GM23338 (cell line): ENCODE results near the gene TBX18. TPM values are rescaled to one million over a fixed set of nuclear protein-coding genes. Genes with fewer than 3 reads are reported as not detected.

Experiments used
- ATAC-seq: fragments of 200-7000 bp; cut with Tn5 transposase; 3 replicates; pipeline ENCODE4 v1.9.1; 2020
- DNase-seq: peaks from one replicate; pipeline ENCODE4 v3.0.0-alpha.2; 2015; ENCODE audit warnings: low spot score
- H2AFZ ChIP-seq: fragments of 200-600 bp; sonication (generic); 2 replicates; pipeline ENCODE4 v1.8.0; 2016; ENCODE audit warnings: antibody characterized with exemption, mild to moderate bottlenecking, moderate library complexity
- H3F3A ChIP-seq: fragments of 200-600 bp; sonication (generic); replicated peaks from 2 replicates; pipeline ENCODE4 v1.8.0; 2017; ENCODE audit warnings: antibody characterized with exemption, mixed run types, low read depth
- H3K27ac ChIP-seq: fragments of 200-600 bp; sonication (generic); 2 replicates; pipeline ENCODE4 v1.6.1; 2016; ENCODE audit warnings: low read depth
- H3K27me3 ChIP-seq: fragments of 200-600 bp; sonication (generic); 2 replicates; pipeline ENCODE4 v1.8.0; 2016; ENCODE audit warnings: mild to moderate bottlenecking, mixed run types, moderate library complexity; ENCODE audit not compliant: insufficient read depth
- H3K36me3 ChIP-seq: fragments of 200-600 bp; sonication (generic); 2 replicates; pipeline ENCODE4 v1.8.0; 2016; ENCODE audit warnings: mild to moderate bottlenecking; ENCODE audit not compliant: insufficient read depth
- H3K4me1 ChIP-seq: fragments of 200-600 bp; sonication (generic); 2 replicates; pipeline ENCODE4 v1.8.0; 2016; ENCODE audit warnings: mild to moderate bottlenecking, moderate library complexity; ENCODE audit not compliant: insufficient read depth
- H3K4me2 ChIP-seq: fragments of 200-600 bp; sonication (generic); 2 replicates; pipeline ENCODE4 v1.7.1; 2017; ENCODE audit warnings: mixed run types
- H3K4me3 ChIP-seq: fragments of 200-600 bp; sonication (generic); 2 replicates; pipeline ENCODE4 v1.6.1; 2016; ENCODE audit warnings: mixed run types
- H3K79me2 ChIP-seq: fragments of 200-600 bp; sonication (generic); replicated peaks from 2 replicates; pipeline ENCODE4 v1.8.0; 2017; ENCODE audit warnings: mild to moderate bottlenecking; ENCODE audit not compliant: insufficient read depth
- H3K9me2 ChIP-seq: fragments of 200-600 bp; sonication (generic); 2 replicates; pipeline ENCODE4 v1.8.0; 2017; ENCODE audit not compliant: insufficient read depth
- H4K20me1 ChIP-seq: fragments of 200-600 bp; sonication (generic); replicated peaks from 2 replicates; pipeline ENCODE4 v1.8.0; 2017; ENCODE audit warnings: mild to moderate bottlenecking; ENCODE audit not compliant: insufficient read depth
- H3K27ac Mint-ChIP-seq: 2 replicates; pipeline ENCODE4 v1.8.0; 2020; ENCODE audit warnings: inconsistent platforms, mild to moderate bottlenecking, moderate library complexity, mixed read lengths
- H3K27me3 Mint-ChIP-seq: 3 replicates; pipeline ENCODE4 v1.8.0; 2022; ENCODE audit warnings: low read depth, mild to moderate bottlenecking, moderate library complexity, mixed read lengths, inconsistent platforms; ENCODE audit not compliant: insufficient read depth, poor library complexity
- H3K36me3 Mint-ChIP-seq: 3 replicates; pipeline ENCODE4 v1.8.0; 2021; ENCODE audit warnings: low read depth, mild to moderate bottlenecking, inconsistent platforms, moderate library complexity, mixed read lengths
- H3K4me1 Mint-ChIP-seq: 3 replicates; pipeline ENCODE4 v1.8.0; 2020; ENCODE audit warnings: mild to moderate bottlenecking, inconsistent platforms, mixed read lengths
- H3K4me3 Mint-ChIP-seq: 3 replicates; pipeline ENCODE4 v1.8.0; 2021; ENCODE audit warnings: moderate library complexity, mild to moderate bottlenecking, inconsistent platforms, mixed read lengths
- H3K9me3 Mint-ChIP-seq: 3 replicates; pipeline ENCODE4 v1.8.0; 2020; ENCODE audit warnings: moderate library complexity, mild to moderate bottlenecking, inconsistent platforms, mixed read lengths
- CREB1 ChIP-seq: fragments of 250-450 bp; sonication (Bioruptor Pico); IDR thresholded peaks from 2 replicates; pipeline ENCODE4 v1.5.0; 2020; ENCODE audit warnings: low read depth, mild to moderate bottlenecking, moderate library complexity
- EZH2phosphoT487 ChIP-seq: fragments of 200-600 bp; sonication (generic); IDR thresholded peaks from one replicate; pipeline ENCODE4 v1.8.1; 2018; ENCODE audit warnings: antibody characterized with exemption; ENCODE audit not compliant: unreplicated experiment
- JUNB ChIP-seq: IDR thresholded peaks from one replicate; pipeline ENCODE4 v1.6.1; 2016; ENCODE audit warnings: antibody characterized with exemption; ENCODE audit not compliant: unreplicated experiment
- NANOG ChIP-seq: IDR thresholded peaks from 2 replicates; pipeline ENCODE4 v1.6.1; 2016; ENCODE audit warnings: antibody characterized with exemption, borderline replicate concordance
- POLR2AphosphoS5 ChIP-seq: IDR thresholded peaks from 2 replicates; pipeline ENCODE4 v1.6.1; 2016; ENCODE audit warnings: antibody characterized with exemption, low read depth
- STAT1 ChIP-seq: IDR thresholded peaks from one replicate; pipeline ENCODE4 v1.6.1; 2016; ENCODE audit warnings: antibody characterized with exemption; ENCODE audit not compliant: unreplicated experiment
- ZNF114 ChIP-seq: fragments of 250-450 bp; sonication (Bioruptor Pico); IDR thresholded peaks from 2 replicates; pipeline ENCODE4 v1.5.0; 2020; ENCODE audit warnings: mild to moderate bottlenecking, moderate library complexity
- ZNF331 ChIP-seq: fragments of 250-450 bp; sonication (Bioruptor Pico); IDR thresholded peaks from 2 replicates; pipeline ENCODE4 v1.5.0; 2020; ENCODE audit warnings: low read depth, mild to moderate bottlenecking, moderate library complexity
- polyA plus RNA-seq: library from polyadenylated mRNA; unstranded; fragments of >200 nt; fragmentation: Nextera tagmentation; extraction: Ambion mirVana; gene quantifications from 2 replicates; pipeline ENCODE4 v1.2.1, GENCODE V29; 2016
- total RNA-seq: library from RNA; depleted of rRNA; stranded (reverse); fragments of >200 nt; shearing (Covaris generic); gene quantifications from 2 replicates; pipeline ENCODE4 v1.2.3, GENCODE V29; 2014
- TF ChIP-seq, protein P1 (sequence below), 2 experiments: fragments of 200-600 bp in 1 of 2; sonication (generic) in 1 of 2; conservative IDR thresholded peaks; 2 replicates each; pipeline versions ENCODE4 v1.5.1 to v1.6.1; 2016 to 2017; ENCODE audit warnings: antibody characterized with exemption in 2 of 2, low read depth in 2 of 2, mild to moderate bottlenecking in 2 of 2, moderate library complexity in 1 of 2
- TF ChIP-seq, protein P2 (sequence below): IDR thresholded peaks from 2 replicates; pipeline ENCODE4 v1.6.1; 2016; ENCODE audit warnings: antibody characterized with exemption
- TF ChIP-seq, protein P3 (sequence below): IDR thresholded peaks from one replicate; pipeline ENCODE4 v1.6.1; 2018; ENCODE audit warnings: antibody characterized with exemption; ENCODE audit not compliant: unreplicated experiment
- TF ChIP-seq, protein P4 (sequence below): fragments of 250-450 bp; sonication (Bioruptor Pico); IDR thresholded peaks from 2 replicates; pipeline ENCODE4 v1.5.0; 2020; ENCODE audit warnings: mild to moderate bottlenecking, moderate library complexity

The TBX18 gene
- total and polyA plus RNA-seq, 2 experiments from 2014 or later: 0.03 TPM; not detected in 1

DNA sequence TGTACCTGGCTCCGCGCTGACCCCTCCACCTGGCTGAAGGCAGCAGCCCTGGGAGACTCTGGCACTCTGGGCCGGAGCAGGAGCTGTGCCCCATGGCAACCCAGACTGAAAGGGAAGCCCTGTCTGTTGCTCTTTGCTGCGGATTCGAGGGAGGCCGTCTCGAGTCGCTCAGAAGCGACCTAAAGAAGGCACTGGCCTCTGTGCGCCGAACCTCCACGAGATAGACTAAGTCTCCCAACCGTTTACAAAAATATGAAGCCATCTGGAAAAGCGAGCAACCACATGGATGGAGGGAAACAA, 10.5 kb upstream of the TBX18 start (continued):
- no peak for TF ChIP-seq ZNF331 (CRISPR knock-in tag)

DNA sequence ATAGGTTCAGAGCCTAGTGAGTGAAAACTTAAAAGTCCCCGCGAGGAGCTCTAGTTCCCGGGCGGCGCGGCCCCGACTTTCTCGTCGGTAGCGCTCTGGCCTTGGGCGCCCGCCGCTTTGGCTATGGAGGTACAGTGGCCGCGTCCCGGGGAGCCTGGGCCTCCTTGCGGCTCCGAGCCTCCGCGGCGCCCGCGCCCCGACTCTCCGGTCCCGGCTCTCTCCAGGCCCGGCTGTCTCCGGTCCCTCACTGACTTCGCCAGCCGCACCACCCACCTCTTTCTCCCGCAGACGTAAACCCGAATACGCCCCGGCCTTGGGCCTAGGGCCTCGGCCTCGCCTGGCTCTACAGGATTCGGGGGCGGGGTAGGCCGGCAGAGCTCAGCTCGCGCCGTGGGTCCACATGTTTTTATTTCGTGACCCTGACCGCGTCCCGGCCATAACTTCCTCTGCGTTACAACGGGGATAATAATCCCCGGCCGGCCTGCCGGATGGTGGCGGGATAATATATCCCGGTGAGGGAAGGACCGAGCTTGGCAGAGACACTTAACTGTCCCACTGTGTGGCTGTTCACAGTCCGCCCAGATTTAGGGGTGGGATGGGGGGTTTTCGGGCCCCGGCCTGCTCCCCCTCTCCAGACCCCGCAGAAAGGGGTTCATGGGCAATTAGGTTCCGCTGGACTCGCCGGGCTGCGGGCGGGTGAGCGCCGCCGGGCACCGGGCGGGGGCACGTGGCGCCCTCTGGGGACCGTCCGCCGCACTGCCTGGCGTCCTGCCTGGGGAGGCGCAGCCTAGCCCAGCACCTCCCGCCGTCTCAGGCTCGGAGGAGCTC, 10.0 kb upstream of the TBX18 start:
- peaks cover 8% of the 10 kb centered on the region; the same call in 2 of the 3 replicates for H3K9me3 Mint-ChIP-seq
- DNase-seq (peak; percentile 86), ATAC-seq (peak; percentile 90)
- no peaks in the 10 kb centered on the region for H3K36me3 ChIP-seq
- H3K4me1 ChIP-seq: peaks cover 7% of the 10 kb centered on the region
- H3K27me3 ChIP-seq: peaks cover 94% of the 10 kb centered on the region
- no peaks in the 10 kb centered on the region for H3K79me2 ChIP-seq
- no peak overlapping the region for H3K27ac ChIP-seq
- peak overlapping the region; percentile 76 for H3K4me3 ChIP-seq
- peak overlapping the region; percentile 76 for H3K4me3 Mint-ChIP-seq
- H3F3A ChIP-seq: no peaks in the 10 kb centered on the region; the same call in 1 of the 2 replicates
- H3K27ac Mint-ChIP-seq: no peak overlapping the region
- peaks cover 18% of the 10 kb centered on the region for H3K4me1 Mint-ChIP-seq
- peak overlapping the region; percentile 93 for H3K4me2 ChIP-seq
- H3K9me2 ChIP-seq: no peaks in the 10 kb centered on the region
- peaks cover 20% of the 10 kb centered on the region for H4K20me1 ChIP-seq
- H3K27me3 Mint-ChIP-seq: peaks cover 74% of the 10 kb centered on the region
- H3K36me3 Mint-ChIP-seq: no peaks in the 10 kb centered on the region
- peak overlapping the region; percentile 99 for H2AFZ ChIP-seq
- TF ChIP-seq, protein P1, sequence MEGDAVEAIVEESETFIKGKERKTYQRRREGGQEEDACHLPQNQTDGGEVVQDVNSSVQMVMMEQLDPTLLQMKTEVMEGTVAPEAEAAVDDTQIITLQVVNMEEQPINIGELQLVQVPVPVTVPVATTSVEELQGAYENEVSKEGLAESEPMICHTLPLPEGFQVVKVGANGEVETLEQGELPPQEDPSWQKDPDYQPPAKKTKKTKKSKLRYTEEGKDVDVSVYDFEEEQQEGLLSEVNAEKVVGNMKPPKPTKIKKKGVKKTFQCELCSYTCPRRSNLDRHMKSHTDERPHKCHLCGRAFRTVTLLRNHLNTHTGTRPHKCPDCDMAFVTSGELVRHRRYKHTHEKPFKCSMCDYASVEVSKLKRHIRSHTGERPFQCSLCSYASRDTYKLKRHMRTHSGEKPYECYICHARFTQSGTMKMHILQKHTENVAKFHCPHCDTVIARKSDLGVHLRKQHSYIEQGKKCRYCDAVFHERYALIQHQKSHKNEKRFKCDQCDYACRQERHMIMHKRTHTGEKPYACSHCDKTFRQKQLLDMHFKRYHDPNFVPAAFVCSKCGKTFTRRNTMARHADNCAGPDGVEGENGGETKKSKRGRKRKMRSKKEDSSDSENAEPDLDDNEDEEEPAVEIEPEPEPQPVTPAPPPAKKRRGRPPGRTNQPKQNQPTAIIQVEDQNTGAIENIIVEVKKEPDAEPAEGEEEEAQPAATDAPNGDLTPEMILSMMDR (conservative IDR thresholded peaks at IDR 0.05; ENCODE audit: low read depth in 2 of 2): peak; percentile 63 to 77
- TF ChIP-seq, protein P2, sequence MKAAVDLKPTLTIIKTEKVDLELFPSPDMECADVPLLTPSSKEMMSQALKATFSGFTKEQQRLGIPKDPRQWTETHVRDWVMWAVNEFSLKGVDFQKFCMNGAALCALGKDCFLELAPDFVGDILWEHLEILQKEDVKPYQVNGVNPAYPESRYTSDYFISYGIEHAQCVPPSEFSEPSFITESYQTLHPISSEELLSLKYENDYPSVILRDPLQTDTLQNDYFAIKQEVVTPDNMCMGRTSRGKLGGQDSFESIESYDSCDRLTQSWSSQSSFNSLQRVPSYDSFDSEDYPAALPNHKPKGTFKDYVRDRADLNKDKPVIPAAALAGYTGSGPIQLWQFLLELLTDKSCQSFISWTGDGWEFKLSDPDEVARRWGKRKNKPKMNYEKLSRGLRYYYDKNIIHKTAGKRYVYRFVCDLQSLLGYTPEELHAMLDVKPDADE: no peak
- TF ChIP-seq POLR2AphosphoS5 (no peak), NANOG (no peak), CREB1 (CRISPR knock-in tag) (no peak), ZNF114 (no peak), EZH2phosphoT487 (peak; percentile 85), STAT1 (no peak), JUNB (no peak), ZNF331 (CRISPR knock-in tag) (no peak)
- TF ChIP-seq, protein P3, sequence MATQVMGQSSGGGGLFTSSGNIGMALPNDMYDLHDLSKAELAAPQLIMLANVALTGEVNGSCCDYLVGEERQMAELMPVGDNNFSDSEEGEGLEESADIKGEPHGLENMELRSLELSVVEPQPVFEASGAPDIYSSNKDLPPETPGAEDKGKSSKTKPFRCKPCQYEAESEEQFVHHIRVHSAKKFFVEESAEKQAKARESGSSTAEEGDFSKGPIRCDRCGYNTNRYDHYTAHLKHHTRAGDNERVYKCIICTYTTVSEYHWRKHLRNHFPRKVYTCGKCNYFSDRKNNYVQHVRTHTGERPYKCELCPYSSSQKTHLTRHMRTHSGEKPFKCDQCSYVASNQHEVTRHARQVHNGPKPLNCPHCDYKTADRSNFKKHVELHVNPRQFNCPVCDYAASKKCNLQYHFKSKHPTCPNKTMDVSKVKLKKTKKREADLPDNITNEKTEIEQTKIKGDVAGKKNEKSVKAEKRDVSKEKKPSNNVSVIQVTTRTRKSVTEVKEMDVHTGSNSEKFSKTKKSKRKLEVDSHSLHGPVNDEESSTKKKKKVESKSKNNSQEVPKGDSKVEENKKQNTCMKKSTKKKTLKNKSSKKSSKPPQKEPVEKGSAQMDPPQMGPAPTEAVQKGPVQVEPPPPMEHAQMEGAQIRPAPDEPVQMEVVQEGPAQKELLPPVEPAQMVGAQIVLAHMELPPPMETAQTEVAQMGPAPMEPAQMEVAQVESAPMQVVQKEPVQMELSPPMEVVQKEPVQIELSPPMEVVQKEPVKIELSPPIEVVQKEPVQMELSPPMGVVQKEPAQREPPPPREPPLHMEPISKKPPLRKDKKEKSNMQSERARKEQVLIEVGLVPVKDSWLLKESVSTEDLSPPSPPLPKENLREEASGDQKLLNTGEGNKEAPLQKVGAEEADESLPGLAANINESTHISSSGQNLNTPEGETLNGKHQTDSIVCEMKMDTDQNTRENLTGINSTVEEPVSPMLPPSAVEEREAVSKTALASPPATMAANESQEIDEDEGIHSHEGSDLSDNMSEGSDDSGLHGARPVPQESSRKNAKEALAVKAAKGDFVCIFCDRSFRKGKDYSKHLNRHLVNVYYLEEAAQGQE: no peak
- TF ChIP-seq, protein P4, sequence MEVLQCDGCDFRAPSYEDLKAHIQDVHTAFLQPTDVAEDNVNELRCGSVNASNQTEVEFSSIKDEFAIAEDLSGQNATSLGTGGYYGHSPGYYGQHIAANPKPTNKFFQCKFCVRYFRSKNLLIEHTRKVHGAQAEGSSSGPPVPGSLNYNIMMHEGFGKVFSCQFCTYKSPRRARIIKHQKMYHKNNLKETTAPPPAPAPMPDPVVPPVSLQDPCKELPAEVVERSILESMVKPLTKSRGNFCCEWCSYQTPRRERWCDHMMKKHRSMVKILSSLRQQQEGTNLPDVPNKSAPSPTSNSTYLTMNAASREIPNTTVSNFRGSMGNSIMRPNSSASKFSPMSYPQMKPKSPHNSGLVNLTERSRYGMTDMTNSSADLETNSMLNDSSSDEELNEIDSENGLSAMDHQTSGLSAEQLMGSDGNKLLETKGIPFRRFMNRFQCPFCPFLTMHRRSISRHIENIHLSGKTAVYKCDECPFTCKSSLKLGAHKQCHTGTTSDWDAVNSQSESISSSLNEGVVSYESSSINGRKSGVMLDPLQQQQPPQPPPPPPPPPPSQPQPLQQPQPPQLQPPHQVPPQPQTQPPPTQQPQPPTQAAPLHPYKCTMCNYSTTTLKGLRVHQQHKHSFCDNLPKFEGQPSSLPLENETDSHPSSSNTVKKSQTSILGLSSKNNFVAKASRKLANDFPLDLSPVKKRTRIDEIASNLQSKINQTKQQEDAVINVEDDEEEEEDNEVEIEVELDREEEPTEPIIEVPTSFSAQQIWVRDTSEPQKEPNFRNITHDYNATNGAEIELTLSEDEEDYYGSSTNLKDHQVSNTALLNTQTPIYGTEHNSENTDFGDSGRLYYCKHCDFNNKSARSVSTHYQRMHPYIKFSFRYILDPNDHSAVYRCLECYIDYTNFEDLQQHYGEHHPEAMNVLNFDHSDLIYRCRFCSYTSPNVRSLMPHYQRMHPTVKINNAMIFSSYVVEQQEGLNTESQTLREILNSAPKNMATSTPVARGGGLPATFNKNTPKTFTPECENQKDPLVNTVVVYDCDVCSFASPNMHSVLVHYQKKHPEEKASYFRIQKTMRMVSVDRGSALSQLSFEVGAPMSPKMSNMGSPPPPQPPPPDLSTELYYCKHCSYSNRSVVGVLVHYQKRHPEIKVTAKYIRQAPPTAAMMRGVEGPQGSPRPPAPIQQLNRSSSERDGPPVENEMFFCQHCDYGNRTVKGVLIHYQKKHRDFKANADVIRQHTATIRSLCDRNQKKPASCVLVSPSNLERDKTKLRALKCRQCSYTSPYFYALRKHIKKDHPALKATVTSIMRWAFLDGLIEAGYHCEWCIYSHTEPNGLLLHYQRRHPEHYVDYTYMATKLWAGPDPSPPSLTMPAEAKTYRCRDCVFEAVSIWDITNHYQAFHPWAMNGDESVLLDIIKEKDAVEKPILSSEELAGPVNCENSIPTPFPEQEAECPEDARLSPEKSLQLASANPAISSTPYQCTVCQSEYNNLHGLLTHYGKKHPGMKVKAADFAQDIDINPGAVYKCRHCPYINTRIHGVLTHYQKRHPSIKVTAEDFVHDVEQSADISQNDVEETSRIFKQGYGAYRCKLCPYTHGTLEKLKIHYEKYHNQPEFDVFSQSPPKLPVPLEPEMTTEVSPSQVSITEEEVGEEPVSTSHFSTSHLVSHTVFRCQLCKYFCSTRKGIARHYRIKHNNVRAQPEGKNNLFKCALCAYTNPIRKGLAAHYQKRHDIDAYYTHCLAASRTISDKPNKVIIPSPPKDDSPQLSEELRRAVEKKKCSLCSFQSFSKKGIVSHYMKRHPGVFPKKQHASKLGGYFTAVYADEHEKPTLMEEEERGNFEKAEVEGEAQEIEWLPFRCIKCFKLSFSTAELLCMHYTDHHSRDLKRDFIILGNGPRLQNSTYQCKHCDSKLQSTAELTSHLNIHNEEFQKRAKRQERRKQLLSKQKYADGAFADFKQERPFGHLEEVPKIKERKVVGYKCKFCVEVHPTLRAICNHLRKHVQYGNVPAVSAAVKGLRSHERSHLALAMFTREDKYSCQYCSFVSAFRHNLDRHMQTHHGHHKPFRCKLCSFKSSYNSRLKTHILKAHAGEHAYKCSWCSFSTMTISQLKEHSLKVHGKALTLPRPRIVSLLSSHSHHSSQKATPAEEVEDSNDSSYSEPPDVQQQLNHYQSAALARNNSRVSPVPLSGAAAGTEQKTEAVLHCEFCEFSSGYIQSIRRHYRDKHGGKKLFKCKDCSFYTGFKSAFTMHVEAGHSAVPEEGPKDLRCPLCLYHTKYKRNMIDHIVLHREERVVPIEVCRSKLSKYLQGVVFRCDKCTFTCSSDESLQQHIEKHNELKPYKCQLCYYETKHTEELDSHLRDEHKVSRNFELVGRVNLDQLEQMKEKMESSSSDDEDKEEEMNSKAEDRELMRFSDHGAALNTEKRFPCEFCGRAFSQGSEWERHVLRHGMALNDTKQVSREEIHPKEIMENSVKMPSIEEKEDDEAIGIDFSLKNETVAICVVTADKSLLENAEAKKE (CRISPR knock-in tag): no peak
